GM18511 (cell line): ENCODE measurements around the gene TTC7B.
"Not testable (repeated sequence)": the region's sequence is repeated elsewhere in the genome, so short reads cannot be mapped to it uniquely, and the experiment has no call there.

Experiments
- ATAC-seq: cut with Tn5 transposase; IDR thresholded peaks from one replicate; pipeline ENCODE4 v1.9.1; 2021; ENCODE audit warnings: mild to moderate bottlenecking, moderate library complexity; ENCODE audit not compliant: unreplicated experiment

The TTC7B gene, protein sequence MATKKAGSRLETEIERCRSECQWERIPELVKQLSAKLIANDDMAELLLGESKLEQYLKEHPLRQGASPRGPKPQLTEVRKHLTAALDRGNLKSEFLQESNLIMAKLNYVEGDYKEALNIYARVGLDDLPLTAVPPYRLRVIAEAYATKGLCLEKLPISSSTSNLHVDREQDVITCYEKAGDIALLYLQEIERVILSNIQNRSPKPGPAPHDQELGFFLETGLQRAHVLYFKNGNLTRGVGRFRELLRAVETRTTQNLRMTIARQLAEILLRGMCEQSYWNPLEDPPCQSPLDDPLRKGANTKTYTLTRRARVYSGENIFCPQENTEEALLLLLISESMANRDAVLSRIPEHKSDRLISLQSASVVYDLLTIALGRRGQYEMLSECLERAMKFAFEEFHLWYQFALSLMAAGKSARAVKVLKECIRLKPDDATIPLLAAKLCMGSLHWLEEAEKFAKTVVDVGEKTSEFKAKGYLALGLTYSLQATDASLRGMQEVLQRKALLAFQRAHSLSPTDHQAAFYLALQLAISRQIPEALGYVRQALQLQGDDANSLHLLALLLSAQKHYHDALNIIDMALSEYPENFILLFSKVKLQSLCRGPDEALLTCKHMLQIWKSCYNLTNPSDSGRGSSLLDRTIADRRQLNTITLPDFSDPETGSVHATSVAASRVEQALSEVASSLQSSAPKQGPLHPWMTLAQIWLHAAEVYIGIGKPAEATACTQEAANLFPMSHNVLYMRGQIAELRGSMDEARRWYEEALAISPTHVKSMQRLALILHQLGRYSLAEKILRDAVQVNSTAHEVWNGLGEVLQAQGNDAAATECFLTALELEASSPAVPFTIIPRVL

DNA sequence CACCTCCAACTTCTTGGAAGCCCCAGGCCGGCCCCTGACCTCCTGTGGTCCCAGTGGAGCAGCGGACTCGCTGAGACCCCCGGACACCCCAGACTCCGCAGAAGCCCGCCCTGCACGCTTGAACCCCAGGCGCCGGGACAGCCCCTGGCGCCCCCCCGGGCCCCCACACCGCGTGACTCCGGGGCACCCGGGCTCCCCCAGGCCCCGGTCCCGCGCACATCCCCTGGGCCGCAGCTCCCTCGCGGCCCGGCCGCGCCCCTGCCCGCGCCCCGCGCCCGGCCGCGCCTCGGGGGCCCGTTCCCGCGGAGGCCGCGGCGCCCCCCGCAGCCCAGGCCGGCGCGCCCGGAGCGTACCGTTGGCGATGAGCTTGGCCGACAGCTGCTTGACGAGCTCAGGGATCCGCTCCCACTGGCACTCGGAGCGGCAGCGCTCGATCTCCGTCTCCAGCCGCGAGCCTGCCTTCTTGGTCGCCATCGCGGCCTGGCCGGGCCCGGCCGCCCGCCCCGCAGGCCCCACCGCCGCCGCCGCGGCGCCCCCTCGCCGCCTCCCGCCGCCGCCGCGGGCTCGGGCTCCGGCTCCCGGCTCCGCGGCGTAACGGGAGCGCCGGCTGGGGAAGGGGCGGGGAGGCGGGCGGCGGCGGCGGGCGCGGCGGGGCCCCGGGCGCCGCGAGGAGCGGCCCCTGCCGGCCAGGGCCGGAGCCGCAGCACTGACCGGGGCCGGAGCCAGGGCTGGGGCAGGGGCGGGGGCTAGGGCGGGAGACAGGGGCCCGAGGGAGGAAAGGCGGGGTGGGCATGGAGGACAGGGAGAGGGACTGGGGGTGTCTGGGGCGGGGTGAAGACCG lies at the start of gene TTC7B:
TSS of gene TTC7B (minus strand) at position 609 of the 841 bp plus-strand sequence. CDS start at position 474, 135 bp downstream.
- peak; percentile 81 for ATAC-seq

DNA sequence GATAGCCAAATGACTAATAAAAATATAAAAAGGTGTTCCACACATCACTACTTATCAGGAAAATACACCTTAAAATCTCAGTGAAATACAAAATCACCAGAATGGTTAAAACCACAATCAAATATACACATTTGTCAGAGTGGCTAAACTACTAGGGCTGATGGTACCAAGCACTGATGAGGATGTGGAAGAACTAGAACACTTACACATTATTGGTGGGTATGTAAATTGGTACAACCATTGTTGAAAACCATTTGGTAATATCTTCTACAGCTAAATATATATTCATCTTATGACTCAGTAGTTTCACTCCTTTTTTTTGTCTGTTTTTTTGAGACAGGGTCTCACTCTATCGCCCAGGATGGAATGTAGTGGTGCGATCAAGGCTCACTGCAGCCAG lies 48.5 kb upstream of the TTC7B start:
- no peak for ATAC-seq

DNA sequence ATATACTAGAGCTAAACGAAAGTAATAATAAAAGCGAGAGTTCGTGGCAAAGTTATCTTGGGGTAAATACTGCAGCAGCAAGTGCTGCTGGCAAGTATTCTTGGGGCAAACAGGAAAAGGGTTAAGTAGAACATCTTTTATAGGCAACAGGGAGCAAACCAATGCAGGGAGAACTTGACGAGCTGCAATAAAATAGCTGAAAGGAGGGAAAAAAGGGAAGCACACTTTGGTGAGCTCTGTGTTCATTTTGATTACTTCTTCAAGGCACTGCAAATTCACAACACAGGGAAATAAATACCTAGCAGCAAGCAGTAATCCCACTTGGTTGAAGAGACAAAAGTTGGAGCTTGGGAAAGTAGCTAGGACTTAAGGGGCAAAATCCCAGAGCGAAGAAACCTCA lies 42.3 kb upstream of the TTC7B start:
- ATAC-seq: no peak

DNA sequence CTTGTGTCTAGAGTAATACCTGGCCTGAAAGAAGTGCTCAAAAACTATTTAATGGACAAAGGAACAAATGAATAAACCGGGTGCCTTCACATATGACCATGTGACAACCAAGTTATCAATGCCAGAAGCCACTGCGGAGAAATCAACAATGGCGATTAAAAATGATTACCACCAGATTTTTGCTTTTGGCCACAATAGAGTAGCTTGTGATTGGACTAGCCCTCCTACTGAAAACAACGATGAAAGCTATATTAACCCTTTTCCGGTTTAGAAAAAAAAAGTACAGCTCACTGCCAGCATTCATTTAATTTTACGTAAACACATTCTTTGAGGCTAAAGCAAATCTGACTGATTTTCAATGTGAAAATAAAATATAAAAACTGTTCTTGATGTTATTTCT lies 41.6 kb upstream of the TTC7B start:
- ATAC-seq: no peak

DNA sequence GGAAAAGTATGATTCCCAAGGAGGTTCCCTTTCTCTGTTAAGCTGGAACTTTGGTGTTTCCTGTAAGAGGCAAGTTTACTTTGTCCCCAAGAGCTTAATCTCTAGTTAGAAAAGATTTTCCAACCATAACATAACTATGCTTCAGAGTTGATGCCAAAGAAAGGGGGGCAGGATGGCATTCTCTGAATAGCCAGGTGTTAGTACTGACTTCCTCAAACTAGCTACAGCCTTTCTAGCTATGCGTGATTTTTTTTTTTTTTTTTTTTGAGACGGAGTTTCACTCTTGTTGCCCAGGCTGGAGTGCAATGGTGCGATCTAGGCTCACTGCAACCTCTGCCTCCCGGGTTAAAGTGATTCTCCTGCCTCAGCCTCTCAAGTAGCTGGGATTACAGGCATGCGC lies 39.9 kb upstream of the TTC7B start:
- peak; percentile 55 for ATAC-seq

DNA sequence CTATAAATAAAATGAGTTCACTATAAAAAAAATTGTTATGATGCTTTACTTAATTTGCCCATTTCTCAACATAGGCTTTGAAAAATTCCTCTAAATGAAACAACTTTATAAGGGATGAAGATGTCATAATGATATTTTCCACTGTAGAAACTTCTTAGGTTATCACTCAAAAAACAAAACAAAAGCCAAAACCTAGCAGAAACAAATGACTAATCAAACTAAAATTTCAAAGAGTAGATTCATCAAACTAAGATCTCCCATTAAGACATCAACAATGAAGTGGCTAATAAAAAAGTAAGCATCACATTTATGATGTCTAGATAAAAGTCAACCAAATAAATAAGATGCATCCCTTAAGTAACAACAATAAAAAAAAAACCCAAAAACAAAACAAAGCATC lies 36.9 kb upstream of the TTC7B start:
- no peak for ATAC-seq

DNA sequence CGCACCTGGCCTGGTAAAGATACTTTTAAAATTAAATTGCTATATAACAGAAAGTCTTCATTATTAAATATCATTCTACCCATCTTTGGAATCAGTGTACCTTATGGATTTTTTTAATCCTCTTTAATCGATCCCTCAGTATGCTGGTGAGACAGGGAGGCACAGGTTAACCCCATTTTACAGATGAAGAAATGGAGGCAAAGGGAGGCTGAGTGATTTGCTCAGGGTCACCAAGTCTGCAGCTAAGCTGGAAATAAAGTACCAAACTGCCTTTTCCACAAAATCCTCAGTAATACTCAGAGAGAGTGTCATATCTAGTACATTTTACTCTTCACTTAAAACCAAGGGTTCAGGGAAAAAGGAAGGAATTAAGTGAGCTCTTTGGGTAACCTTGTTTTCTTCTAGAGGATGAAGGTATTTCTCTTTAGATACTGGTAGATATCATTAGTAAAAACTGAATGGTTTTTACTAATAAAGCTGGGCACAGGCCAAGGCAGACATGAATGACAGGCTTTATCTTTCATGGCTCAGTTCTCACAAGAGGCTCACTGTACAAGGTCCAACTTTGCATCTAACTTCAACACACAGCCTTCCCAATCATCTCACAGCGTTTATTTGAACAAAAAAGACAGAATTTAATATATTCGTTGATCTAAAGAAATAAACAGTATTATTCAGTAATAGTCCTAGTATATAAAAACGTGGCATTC lies 35.3 kb upstream of the TTC7B start:
- no peak for ATAC-seq

DNA sequence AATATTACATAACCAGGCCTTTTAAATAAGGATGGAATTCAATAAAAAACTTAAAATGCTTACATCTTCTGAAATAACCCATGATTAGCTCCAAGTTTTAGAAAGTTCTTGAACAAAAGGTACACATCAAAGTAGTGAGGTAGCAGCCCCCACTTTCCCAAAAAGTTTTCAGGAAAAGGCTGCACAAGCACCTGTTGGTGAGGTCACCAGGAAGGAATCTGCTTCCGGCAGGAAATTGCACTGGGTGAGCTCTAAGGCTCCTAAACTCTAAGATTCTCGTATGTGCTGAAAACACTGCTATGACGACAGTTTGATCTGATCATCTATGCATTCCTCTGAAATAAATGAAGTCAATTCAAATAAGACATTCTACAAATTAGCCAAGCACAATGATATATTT lies 34.3 kb upstream of the TTC7B start:
- no peak for ATAC-seq

DNA sequence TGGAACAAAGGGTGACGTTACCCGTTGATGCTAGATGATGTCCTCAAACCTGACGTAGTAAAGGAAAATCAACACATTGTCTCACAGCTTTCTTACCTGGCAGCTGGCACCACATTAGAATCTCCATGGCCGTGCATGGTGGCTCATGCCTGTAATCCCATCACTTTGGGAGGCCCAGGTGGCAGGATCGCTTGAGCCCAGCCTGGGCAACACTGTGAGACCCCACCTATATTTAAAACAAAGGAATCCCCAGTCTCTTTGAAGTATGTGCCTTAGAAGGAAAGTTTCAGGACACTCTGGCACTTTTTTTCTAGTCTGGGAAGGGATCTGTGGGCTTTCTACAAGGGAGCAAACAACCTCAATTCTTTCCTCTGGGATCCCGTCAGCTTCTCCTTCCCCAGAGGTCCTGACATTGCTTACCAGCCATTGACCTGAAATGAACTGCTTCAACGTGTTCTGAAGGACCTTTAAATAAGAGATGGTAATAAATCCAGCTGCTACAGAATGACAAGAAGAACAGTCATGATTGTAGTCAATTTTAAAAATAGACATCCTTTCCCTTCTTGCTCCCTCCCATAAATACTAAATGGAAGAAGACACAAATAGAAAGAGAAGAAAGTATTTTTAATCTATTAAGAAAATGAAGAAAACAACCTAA lies 33.7 kb upstream of the TTC7B start:
- no peak for ATAC-seq

DNA sequence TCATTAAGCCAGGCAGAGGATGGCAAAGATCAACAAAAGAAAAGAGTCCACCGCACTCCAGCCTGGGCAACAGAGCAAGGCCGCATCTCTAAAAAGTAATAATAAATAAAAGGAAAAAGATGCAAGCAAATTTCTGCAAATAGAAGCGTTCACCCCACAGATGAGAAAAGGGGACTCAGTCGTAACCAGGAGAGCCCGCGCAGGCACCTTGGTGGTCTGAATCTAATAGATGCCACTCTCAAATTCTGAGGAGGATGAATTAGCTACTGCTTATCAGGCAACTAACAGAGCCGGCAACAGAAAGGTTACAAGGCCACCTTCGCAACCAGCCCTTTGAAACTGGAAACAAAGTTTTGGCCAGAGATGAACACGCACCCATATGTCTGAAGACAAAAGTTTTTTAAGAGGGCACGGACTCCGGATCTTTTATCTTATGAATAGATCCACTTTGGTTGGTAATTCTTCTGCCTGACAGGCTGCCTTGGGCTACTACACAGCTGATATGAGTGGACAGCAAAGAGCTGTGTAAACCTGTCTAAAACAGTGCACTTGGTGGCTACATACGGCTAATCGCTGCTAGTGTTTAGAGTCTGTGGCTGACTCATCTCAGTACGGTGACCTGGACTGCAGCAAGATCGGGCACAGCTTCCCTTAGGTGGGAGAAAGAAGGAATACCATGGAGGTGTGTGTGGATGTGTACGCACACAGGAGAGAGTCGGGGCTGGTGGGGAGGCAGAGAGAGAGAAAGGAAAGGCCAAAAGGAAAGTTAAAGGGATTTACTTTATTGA lies 32.9 kb upstream of the TTC7B start:
- no peak for ATAC-seq

DNA sequence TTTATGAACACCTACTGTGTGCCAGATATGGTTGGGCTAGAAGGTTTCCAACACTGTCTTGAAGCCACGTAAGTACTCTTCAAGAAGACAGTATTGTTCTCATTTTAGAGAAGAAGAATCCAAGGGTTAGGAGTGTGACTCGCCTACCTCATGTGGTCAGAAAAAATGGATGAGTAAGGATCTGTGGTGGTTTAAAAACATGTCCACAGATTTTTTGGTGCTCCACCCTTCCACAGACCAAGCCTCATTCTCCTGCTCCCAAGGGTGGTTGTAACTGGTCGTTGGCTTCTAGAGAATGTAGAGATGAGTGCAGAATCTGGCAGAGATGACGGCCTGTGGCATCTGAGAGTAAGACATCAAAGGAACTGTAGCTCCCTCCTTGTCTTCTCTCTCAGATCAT lies 30.3 kb upstream of the TTC7B start:
- ATAC-seq: no peak

DNA sequence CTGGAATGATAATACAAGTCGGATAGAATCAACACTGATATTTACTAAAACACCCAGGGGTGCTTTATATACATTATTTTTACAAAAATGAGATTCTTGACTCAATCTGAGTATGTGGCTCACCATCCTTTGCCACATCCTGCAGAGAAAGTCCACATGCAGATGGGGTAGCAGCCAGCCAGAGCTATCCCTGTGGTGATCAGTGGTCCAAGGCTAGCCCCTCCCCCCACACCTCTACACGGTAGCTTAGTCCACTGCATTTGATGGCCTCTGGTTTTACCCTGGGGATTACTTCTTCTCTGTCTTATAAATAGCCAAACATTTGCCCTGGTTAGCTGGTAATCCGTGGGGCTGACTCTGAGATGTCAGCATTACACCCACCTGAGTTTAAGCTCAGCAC lies 28.1 kb upstream of the TTC7B start:
- no peak for ATAC-seq

DNA sequence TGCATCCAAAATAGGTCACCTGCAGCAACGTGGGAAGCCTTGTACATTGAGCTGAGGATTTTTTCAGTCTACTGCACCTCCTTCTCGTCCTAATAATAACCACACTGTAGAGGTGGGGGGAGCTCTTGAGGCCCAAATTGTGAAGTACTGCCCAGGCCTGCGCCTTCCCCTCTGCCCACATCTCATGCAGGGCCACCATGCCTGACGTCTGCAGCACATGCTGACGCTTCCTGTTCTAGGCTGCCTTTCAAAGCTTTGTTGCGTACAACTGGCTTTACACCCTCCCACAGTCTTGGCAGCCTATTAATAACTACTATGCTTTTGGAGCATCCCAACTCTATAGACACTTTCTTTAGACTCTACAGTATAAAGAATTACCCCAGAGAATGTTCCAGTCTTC lies 26.5 kb upstream of the TTC7B start:
- ATAC-seq: no peak

DNA sequence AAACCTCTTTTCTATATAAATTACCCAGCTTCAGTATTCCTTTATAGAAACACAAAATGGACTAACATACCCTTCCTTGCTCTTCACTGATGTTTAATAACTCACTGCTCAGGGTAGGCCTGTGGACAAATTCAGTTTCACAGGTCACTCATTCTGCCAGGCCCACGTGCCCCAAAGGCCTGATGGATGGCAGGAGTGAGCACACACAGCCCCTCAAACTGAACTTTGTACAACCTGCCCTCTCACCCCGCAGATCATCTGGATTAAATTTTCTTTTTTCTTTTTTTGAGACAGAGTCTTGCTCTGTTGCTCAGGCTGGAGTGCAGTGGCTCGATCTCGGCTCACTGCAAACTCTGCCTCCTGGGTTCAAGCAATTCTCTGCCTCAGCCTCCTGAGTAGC lies 24.4 kb upstream of the TTC7B start:
- ATAC-seq: not testable (repeated sequence)

DNA sequence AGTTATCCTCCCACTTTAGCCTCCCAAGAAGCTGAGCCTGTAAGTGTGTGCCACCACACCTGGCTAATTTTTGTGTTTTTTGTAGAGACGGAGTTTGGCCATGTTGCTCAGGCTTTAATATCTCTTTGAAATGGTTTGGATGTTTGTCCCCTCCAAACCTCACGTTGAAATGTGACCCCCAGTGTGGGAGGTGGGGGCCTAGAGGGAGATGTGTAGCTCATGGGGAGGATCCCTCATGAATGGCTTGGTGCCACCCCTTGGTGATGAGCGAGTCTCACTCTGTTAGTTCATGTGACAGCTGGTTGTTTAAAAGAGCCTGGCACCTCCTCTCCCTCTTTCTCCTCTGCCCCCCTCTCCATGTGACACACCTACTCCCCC lies 23.6 kb upstream of the TTC7B start:
- no peak for ATAC-seq

DNA sequence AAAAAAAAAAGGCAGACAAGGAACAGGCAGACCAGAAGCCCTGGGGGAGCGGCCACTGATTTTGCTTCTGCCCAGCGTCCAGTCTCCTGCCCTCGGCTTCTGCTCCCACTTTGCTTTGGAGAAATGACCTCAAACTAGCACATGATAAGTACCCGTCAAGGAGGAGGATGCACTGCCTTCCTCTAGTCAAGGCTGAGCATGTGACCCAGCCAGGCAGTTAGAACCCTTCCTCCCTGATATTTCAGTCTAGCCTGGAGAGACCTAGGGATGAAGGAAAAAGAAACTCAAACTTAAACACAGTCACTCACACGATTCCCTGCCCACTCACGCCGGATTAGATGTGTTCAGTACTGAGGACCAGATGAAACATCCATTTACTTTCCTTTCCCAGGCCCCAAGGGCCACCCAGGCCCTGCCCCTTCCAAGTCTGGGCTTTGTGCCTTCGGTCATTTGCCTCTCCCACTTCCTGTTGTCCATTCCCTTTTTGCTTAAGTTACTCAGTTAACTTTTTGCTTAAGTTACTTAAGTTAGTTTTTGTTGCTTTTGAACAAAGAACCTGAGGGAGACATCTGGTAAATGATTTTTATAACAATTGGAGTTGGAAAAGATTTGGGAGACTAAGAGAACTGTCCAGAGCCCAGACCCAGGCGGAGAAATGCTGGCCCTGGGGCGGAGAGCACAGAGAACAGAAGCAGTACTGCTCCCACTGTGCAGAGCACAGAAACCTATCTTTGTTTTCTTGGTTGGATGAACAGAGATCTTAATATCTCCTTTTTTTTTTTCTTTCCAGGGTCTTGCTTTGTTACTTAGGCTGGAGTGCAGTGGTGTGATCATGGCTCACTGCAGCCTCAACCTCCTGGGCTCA lies 23.0 kb upstream of the TTC7B start:
- ATAC-seq: no peak

DNA sequence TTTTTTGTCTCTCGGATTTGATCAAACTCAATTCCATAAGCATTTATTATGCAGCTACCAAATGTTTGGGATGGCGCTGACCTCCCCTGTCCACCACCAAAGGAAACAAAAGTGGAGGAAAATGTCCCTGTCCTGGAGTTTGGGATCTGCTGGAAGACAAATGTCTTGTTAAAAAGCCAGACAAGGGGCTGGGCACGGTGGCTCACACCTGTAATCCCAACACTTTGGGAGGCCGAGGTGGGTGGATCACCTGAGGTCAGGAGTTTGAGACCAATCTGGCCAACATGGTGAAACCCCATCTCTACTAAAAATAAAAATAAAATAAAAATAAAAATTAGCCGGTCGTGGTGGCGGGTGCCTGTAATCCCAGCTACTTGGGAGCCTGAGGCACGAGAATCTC lies 22.3 kb upstream of the TTC7B start:
- ATAC-seq: not testable (repeated sequence)

DNA sequence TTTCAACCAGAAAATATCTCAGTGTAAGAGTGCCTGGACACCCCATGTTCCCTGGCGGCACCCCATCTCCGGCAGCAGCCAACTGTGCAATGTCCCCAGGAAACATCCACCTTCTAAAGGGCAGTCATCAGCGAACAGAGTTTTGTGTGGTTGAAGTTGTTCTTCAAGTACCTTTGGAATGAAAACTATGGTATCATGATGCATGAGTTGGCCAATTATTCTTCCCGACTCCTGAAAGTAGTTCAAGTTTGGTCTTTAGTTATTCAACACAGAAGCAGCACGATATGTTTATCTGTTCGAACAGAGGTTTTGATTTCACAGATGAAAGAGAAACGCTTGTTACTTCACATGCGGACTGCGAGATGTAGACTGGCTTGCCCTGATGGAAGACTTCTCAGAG lies 21.1 kb upstream of the TTC7B start:
- no peak for ATAC-seq

DNA sequence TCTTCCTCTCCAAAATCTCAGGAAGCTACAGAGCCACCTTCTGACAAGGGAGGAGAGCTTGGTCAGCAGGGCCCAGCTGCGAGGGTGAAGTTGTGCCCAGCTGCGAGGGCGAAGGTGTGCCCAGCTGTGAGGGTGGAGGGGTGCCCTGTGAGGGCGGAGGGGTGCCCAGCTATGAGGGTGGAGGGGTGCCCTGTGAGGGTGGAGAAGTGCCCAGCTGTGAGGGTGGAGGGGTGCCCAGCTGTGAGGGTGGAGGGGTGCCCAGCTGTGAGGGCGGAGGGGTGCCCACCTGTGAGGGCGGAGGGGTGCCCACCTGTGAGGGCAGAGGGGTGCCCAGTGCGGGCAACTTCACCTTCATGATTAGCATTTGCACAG lies 20.4 kb upstream of the TTC7B start:
- no peak for ATAC-seq
